ENCODE results near the gene COX10. TPM values are rescaled to one million over a fixed set of nuclear protein-coding genes. Genes with fewer than 3 reads are reported as not detected.
A peak's percentile ranks its signal among the peaks of the same experiment; 100 is the strongest.

COX10 gene
- total RNA-seq, 2 donors from 2014 or later, result 20.8 to 46.1 TPM

DNA sequence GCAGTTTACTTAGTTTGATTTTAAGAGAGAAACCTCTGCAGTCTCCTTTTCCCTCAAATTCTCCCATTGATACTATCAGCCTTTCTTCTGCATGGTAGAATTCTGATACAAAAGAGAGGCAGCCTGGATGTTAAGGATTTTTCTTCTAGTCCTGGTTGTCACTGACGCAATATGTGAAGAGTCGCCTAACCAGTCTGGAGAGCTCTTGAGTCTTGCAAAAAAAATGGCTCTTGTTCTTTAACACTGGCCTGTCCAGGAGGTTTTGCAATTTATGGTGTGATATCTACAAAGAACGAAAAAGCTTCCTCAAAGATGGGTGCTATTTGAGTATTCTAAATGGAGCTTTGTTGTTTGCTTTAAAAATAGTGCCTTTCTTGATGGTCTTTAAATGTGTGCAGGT is 28.9 kb downstream of the COX10 start:
- Histone ChIP-seq H3K4me3 (no peak overlapping the region), H3K9me3 (no peaks in the 10 kb centered on the region), H3K27me3 (no peaks in the 10 kb centered on the region), H3K4me1 (peaks cover 4% of the 10 kb centered on the region), H3K27ac (no peak overlapping the region), H3K36me3 (replicated peaks in 1 of 2; ENCODE audit: insufficient read depth in 1 of 2, low read depth in 2 of 2) (peaks cover 0 to 3% of the 10 kb centered on the region in 2 donors)
- WGBS, 2 donors, result 19 to 36% methylated on average over 3 of the region's 3 CpGs
- ATAC-seq (no peak), DNase-seq (peak in 1 of 4 donors; percentile 7)
- TF ChIP-seq POLR2A (IDR thresholded peaks at IDR 0.05) (no peak), CTCF (IDR thresholded peaks at IDR 0.05) (no peak)
- intact Hi-C loops (cut with DNase I), result no loop called here

DNA sequence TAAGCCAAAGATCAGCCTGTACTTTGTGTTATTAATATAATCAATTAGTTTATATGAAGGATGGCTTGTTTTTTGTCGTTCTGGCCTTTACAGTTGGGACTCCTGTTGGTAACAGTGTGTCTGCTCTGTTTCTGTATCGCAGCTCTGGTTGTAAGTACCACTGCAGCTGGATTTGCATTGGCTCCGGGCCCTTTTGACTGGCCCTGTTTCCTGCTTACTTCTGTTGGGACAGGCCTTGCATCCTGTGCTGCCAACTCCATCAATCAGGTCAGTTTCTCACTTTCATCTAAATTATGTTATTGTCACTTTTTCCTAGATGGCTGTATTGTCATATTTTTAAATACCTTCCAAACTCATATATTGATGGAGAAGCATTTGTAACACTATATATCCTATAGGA is 32.7 kb downstream of the COX10 start:
- Histone ChIP-seq H3K27me3 (no peaks in the 10 kb centered on the region), H3K4me3 (no peak overlapping the region), H3K27ac (no peak overlapping the region), H3K4me1 (peaks cover 4% of the 10 kb centered on the region), H3K9me3 (no peaks in the 10 kb centered on the region), H3K36me3 (replicated peaks in 1 of 2; ENCODE audit: insufficient read depth in 1 of 2, low read depth in 2 of 2) (peaks cover 0 to 3% of the 10 kb centered on the region in 2 donors)
- TF ChIP-seq POLR2A (IDR thresholded peaks at IDR 0.05) (no peak), CTCF (IDR thresholded peaks at IDR 0.05) (no peak)
- no peak for DNase-seq
- no peak for ATAC-seq
- intact Hi-C loops (cut with DNase I), result no loop called here
- WGBS, 2 donors, result 70 to 71% methylated on average over 3 of the region's 3 CpGs

DNA sequence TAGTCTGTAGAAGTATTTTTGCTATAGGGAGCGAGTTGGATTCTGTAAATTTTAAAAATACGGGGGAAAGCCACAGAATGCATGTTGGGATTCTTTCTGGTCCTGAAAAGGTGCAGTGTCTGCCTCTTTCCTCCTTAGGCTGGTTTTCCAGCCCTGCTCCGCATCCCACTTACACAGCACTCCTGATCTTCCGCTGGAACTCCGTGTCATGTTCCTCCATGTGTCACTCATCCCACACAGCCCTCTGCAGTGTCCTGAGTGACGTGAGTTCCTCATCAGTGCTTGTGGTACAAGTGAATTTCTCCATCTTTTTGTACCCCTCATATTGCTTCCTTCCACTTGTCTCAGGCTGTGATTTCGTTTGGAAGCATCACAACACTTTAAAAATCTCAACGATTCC is 34.5 kb downstream of the COX10 start:
- 86 to 91% methylated on average over 8 of the region's 8 CpGs for WGBS, 2 donors
- no peak for TF ChIP-seq CTCF (IDR thresholded peaks at IDR 0.05)
- no peak for TF ChIP-seq POLR2A (IDR thresholded peaks at IDR 0.05)
- ATAC-seq (no peak), DNase-seq (no peak)
- no peak overlapping the region for H3K27ac ChIP-seq
- peaks cover 0 to 3% of the 10 kb centered on the region in 2 donors for H3K36me3 ChIP-seq (replicated peaks in 1 of 2; ENCODE audit: insufficient read depth in 1 of 2, low read depth in 2 of 2)
- no peak overlapping the region for H3K4me3 ChIP-seq
- intact Hi-C loops (cut with DNase I), result no loop called here
- H3K4me1 ChIP-seq, result no peaks in the 10 kb centered on the region
- H3K27me3 ChIP-seq, result no peaks in the 10 kb centered on the region
- no peaks in the 10 kb centered on the region for H3K9me3 ChIP-seq

GRCh38 chr17:14104734-14105133 is 35.4 kb downstream of the COX10 start:
- TF ChIP-seq CTCF (IDR thresholded peaks at IDR 0.05), result no peak
- no peak for TF ChIP-seq POLR2A (IDR thresholded peaks at IDR 0.05)
- no peak for DNase-seq
- H3K36me3 ChIP-seq (replicated peaks in 1 of 2; ENCODE audit: insufficient read depth in 1 of 2, low read depth in 2 of 2), result peaks cover 0 to 3% of the 10 kb centered on the region in 2 donors
- H3K27ac ChIP-seq, result no peak overlapping the region
- H3K4me1 ChIP-seq, result no peaks in the 10 kb centered on the region
- 53 to 56% methylated on average over 3 of the region's 3 CpGs for WGBS, 2 donors
- no peaks in the 10 kb centered on the region for H3K27me3 ChIP-seq
- no peak overlapping the region for H3K4me3 ChIP-seq
- intact Hi-C loops (cut with DNase I), result no loop called here
- H3K9me3 ChIP-seq, result no peaks in the 10 kb centered on the region
- no peak for ATAC-seq

DNA sequence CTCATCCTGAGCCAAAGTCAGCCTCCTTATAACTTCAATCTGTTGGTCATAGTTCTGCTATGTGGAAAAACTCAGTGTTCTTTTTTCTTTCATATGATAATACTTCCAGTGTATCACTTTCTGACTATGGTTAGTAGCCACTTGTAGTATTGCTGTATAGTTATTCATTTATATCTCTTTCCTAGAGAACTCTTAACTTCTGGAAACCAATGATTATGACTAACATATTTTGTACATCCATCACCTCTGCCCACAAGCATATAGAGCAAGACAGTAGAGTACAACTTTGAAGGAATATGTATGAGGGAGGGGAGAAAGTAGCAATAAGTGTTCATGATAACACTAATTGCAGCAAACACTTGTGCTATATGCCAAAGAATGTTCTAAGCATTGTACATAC is 38.6 kb downstream of the COX10 start:
- ATAC-seq (no peak), DNase-seq (no peak)
- TF ChIP-seq POLR2A (IDR thresholded peaks at IDR 0.05) (no peak), CTCF (IDR thresholded peaks at IDR 0.05) (no peak)
- Histone ChIP-seq H3K27ac (no peak overlapping the region), H3K4me3 (no peak overlapping the region), H3K9me3 (no peaks in the 10 kb centered on the region), H3K36me3 (replicated peaks in 1 of 2; ENCODE audit: insufficient read depth in 1 of 2, low read depth in 2 of 2) (no peaks in the 10 kb centered on the region), H3K4me1 (peaks cover 6% of the 10 kb centered on the region), H3K27me3 (no peaks in the 10 kb centered on the region)
- intact Hi-C loops (cut with DNase I), result no loop called here

Data from body of pancreas (tissue), 4 donors.